Activated T-helper 1 cell treated with anti-CD3 and anti-CD28 coated beads, Interleukin-2, amount 50 U/mL, for 16 hours (primary cell): ENCODE data around the gene RGS14.
"Not testable (repeated sequence)": the region's sequence is repeated elsewhere in the genome, so short reads cannot be mapped to it uniquely, and the experiment has no call there.

Source experiments
- DNase-seq, 2 donors: peaks; one replicate each; pipeline ENCODE4 v3.0.0-alpha.2; 2020; ENCODE audit warnings: low read depth in 1 of 2, low spot score in 1 of 2

The RGS14 gene

DNA sequence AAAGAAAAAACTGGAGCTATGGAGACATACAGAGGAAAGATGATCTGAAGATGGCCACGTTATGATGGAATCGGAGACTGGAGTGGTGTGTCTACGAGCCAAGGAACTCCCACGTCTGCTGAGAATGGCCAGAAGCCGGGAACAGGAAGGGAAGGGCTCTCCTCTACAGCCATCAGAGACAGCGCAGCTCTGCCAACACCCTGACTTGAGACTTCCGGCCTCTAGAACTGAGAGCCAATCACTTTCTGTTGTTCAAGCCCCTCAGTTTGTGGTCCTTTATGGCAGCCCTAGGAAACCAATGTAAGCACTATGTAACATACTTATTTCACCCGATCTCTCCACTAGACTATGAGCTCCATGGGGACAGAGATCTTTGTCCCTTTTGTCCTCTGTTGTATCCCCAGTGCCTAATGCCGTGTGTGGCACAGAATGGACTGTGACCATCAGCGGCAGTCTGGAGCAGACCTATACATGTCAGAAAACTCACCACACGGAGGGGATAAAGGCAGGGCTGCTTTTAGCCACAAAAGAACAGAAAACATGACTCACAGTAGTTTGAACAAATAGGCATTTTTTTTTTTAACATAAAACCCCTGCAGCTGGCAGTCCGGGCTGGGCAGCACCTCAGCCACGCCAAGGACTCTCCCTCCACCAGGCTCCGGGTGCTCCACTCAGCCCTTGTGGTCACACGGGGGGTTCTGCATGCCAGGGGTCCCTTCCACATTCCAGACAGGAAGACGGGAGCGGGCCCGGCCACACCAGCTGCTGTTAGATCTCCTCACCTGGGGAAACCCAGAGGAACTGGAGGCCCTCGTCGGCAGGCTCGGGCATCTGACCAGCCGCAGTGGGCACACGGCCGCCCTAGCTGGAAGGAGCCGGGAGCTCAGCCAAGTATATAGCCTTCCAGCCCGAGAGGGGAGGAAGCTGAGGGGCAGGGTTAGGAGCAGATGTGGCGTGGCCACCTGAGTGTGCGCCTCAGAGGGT lies 29.9 kb upstream of the RGS14 start:
- no peak for DNase-seq

DNA sequence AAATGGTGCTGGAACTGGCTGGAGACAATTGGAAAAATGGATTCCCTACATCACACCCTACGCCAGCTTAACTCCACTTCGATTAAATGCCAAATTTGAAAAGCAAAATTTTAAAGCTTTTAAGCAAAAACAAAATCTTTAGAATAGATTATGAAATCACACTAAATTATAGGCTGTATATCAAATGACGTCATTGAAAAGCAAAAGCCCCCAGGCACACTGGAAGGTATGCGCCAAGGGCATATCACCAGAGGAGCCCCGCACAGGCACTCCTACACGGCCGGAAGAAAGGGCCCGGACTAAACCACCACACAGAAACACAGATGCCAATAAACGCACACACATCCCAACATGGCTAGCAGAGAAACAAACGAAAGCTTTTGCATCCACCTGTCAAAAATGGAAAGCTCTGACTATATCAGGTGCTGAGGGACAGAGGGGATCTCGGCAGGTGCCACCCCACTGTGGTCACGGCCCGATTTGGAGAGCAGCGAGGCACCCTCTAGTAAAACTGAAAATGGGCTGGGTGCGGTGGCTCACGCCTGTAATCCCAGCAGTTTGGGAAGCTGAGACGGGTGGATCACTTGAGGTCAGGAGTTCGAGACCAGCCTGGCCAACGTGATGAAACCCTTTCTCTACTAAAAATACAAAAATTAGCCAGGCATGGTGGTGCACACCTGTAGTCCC lies 29.0 kb upstream of the RGS14 start:
- no peak for DNase-seq

- DNase-seq, result no peak
Measured at GRCh38 chr5:177329883-177330282, 27.8 kb upstream of the RGS14 start.

- no peak for DNase-seq
Measured at GRCh38 chr5:177330991-177331842, 26.5 kb upstream of the RGS14 start.

- DNase-seq, result no peak
Measured at GRCh38 chr5:177332031-177332895, 25.5 kb upstream of the RGS14 start.

- DNase-seq, result no peak
Measured at GRCh38 chr5:177332896-177333260, 24.8 kb upstream of the RGS14 start.

GRCh38 chr5:177333420-177334154 lies 24.1 kb upstream of the RGS14 start:
- no peak for DNase-seq

DNA sequence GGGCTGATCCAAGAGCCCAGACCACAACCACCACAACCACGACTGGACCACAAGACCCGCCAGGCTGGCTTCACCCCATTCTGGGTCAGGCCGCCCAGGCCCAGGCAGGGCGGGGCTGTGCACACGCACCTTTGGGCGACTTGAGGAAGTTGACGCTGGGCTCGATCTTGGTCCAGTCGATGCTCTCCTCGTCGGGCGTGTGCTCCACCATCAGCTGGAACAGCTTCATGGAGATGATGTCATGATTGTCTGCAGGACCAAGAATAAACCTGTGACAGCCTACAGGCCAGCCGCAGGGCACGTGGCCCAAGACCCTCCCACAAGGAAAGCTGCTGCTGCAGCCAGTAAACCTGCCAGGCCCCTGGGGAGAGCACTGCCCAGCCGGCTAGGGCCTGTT lies 23.6 kb upstream of the RGS14 start:
- DNase-seq, result no peak

DNA sequence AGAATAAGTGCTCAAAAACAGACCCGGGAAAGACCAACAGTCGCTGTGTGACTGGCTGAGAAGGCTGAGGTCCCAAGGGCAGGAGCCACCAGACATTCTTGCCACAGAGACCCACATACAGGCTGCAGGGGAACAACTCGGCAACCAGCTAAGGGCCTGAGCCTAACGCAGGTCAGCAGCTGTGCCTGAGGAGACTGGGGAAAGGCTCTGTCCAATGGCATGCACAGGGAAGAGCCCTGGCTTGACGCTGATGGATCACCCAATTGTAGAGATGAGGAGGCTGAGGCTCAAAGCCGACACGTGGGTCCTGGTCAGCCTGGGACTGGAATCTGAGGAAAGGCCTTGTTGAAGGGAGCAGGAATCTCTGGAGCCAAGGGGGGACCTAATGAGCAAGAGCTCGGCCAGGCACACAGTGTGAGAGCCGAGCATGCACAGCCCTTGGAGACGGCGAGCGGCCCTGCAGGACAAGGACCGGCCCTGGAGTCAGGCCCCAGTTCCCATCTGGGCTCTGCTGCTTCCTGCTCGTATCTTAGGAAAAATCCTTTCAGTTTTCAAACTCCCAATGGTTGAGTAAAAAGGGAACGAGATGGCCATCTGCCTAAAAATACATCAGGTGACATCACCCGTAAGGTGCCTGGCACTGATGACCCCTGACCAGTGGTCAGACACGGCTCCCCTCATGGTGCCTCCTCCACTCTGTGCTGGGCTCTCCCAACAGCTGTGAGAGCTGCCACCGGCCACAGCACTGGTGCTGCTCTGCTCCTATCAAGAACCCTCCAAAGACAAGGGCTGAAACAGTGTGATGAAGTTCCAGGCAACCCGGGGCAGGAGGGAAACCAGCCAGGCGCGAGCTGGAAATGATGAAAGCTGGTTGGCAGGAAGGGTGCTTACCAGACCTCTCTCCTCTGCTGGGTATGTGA lies 22.7 kb upstream of the RGS14 start:
- DNase-seq, result no peak

- no peak for DNase-seq
Measured at GRCh38 chr5:177335701-177336065, 22.0 kb upstream of the RGS14 start.

DNA sequence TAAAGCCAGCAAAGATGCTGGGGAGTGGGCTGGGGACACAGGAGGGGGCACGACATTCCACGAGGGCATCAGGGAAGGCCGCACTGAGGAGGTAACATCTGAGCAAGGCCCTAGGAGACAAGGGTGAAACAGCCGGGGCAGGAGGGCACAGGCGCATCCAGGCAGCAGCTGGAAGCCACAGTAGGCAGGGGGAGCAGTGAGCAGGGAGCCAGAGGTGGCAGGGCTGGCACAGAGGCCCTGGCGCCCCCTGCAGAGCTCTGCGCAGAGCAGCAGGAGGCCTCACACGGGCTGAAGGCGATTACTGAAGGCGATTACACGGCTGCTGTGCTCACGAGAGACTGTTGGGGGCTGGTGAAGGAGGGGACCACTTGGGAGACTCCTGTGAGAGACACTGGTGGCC lies 21.6 kb upstream of the RGS14 start:
- DNase-seq, result no peak

GRCh38 chr5:177336603-177337494 lies 20.9 kb upstream of the RGS14 start:
- DNase-seq, result no peak

DNA sequence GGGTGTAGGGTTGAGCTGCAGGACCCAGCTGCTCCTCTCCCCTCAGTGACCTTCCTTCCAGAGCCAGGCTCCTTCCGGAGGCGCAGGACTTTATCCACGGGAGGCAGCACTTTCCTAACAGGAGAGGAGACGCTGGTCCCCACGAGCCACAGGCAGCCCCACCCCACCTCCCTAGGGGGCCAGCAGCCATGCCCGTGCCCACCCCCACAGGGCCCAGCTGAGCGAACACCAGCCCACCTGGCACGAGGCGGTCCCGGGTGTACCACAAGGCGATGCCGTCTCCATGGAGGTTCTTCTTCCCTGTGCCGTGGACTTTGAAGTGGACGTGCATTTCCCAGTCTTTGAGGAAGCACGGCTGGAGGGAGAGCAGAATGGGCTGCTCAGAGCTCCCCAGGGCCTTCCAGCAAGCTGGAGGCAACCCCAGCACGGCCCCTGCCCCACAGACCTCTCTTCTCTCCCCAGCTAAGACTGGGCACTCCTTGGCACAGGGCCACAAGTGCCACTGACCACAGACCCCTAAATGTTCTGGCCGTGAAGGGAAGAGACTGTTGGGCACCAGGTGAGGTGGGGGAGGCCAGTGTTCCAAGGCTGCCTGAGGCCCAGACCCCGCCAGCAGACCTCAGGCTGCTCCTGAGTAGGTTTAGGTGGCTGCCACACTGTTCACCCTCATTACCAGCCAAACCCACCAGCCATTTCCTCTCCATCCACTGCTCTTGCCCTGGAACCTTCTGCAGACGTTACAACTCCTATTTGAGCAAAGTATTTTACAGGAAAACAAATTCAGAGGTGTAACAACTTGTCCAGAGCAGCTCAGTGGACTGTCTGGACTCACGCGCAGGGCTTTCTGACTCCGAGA lies 19.2 kb upstream of the RGS14 start:
- no peak for DNase-seq

DNA sequence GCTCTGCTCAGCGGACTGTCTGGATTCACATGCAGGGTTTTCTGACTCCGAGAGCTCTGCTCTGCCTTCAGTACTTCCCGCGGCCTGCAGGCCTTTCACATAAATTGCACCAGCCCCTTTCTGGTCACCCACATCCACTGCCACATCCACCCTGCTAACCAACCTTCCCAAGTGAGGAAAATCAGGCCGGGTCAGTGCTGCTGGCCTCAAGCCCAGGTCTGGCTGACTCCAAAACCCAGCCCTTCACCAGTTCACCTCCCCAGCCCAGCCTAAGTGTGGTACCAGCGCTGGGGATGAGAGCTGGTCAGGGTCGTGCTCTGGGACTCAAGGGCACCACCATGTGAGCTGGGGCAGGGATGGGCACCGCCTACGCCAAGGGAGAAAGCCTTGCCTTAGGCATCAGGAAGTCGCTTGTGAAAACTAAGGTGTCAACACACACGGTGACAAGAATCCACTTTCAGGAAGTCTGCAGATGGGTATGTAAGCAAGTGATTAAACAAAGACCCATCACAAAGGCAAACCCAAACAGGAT lies 18.6 kb upstream of the RGS14 start:
- DNase-seq, result no peak

DNA sequence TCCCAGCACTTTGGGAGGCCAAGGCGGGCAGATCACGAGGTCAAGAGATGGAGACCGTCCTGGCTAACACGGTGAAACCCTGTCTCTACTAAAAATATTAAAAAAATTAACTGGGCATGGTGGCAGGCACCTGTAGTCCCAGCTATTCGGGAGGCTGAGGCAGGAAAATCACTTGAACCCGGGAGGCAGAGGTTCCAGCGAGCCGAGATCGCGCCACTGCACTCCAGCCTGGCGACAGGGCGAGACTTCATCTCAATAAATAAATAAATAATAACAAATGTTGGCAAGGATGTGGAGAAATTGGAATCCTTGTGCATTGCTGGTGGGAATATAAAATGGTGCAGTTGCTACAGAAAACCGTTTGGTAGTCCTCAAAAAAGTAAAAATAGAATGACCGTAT lies 14.7 kb upstream of the RGS14 start:
- DNase-seq, result not testable (repeated sequence)

DNA sequence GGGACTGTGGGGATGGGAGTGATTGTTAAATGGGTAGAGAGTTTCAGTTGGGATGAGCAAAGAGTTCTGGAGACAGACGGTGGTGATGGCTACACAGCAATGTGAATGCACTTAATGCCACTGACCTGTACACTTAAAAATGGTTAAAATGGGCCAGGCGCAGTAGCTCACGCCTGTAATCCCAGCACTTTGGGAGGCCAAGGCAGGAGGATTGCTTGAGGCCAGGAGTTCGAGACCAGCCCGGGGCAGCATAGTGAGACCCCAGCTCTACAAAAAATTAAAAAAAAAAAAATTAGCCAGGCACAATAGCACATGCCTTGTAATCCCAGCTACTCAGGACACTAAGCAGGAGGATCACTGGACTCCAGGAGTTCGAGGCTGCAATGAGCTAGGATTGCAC lies 13.9 kb upstream of the RGS14 start:
- no peak for DNase-seq

DNA sequence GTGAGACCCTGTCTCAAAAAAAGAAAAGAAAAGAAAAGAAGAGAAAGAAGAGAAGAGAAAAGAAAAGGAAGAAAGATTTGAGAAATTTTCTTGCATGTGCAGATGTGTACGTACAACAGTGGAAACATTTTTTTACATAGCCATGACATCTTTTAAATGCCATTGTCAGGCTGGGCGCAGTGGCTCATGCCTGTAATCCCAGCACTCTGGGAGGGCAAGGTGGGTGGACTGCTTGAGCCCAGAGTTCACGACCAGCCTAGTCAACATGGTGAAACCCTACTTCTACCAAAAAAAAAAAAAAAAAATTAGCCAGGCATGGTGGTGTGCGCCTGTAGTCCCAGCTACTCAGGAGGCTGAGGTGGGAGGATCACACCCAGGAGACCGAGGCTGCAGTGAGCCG lies 12.8 kb upstream of the RGS14 start:
- no peak for DNase-seq
